ENCODE measurements around the gene SUN1.

- TF ChIP-seq ELF1 (IDR thresholded peaks at IDR 0.05) (no peak), POLR2AphosphoS5 (IDR thresholded peaks at IDR 0.05; ENCODE audit: low read depth, low read length) (no peak), CTCF (IDR thresholded peaks at IDR 0.05) (no peak), EZH2phosphoT487 (IDR thresholded peaks at IDR 0.05; ENCODE audit: borderline replicate concordance, low read depth) (no peak)
Observed at GRCh38 chr7:923108-924041, 91.1 kb downstream of the SUN1 start.
